DLD1 (cell line): Measurements from ENCODE around the gene RPS6KA1.

Experiments used
- in situ Hi-C: cut with HindIII; loops from 2 replicates; pipeline ENCODE4 v1.10.0; 2017; ENCODE audit warnings: low sequenced_read_pairs

The RPS6KA1 gene

GRCh38 chr1:26550946-26551345, 21.4 kb downstream of the RPS6KA1 start:
- in situ Hi-C loops: no loop called here

GRCh38 chr1:26552720-26553119, 23.2 kb downstream of the RPS6KA1 start:
- in situ Hi-C loops: no loop called here

GRCh38 chr1:26553942-26554682, 24.6 kb downstream of the RPS6KA1 start:
- in situ Hi-C loops: no loop called here

GRCh38 chr1:26554781-26555180, 25.2 kb downstream of the RPS6KA1 start:
- in situ Hi-C loops: no loop called here

- in situ Hi-C loops: no loop called here
These were observed 26.0 kb downstream of the RPS6KA1 start for GRCh38 chr1:26555550-26555981.

GRCh38 chr1:26556111-26556510, 26.6 kb downstream of the RPS6KA1 start:
- in situ Hi-C loops: no loop called here

- in situ Hi-C loops: no loop called here
These were observed 27.4 kb downstream of the RPS6KA1 start for GRCh38 chr1:26557008-26557407.

- in situ Hi-C loops: no loop called here
These were observed 29.1 kb downstream of the RPS6KA1 start for GRCh38 chr1:26558685-26559048.

- in situ Hi-C loops: no loop called here
These were observed 30.8 kb downstream of the RPS6KA1 start for GRCh38 chr1:26560403-26560780.

GRCh38 chr1:26570287-26570686, 40.7 kb downstream of the RPS6KA1 start:
- in situ Hi-C loops: no loop called here

- in situ Hi-C loops: no loop called here
These were observed 41.8 kb downstream of the RPS6KA1 start for GRCh38 chr1:26571381-26571780.

GRCh38 chr1:26574018-26574417, 44.5 kb downstream of the RPS6KA1 start:
- in situ Hi-C loops: no loop called here

- in situ Hi-C loops: no loop called here
These were observed 45.2 kb downstream of the RPS6KA1 start for GRCh38 chr1:26574719-26575251.

GRCh38 chr1:26575348-26575747, 45.8 kb downstream of the RPS6KA1 start:
- in situ Hi-C loops: no loop called here

- in situ Hi-C loops: no loop called here
These were observed 48.6 kb downstream of the RPS6KA1 start for GRCh38 chr1:26578167-26578566.

GRCh38 chr1:26579681-26580111, 50.1 kb downstream of the RPS6KA1 start:
- in situ Hi-C loops: no loop called here

GRCh38 chr1:26580116-26580515, 50.6 kb downstream of the RPS6KA1 start:
- in situ Hi-C loops: no loop called here

- in situ Hi-C loops: no loop called here
These were observed 51.7 kb downstream of the RPS6KA1 start for GRCh38 chr1:26581287-26581651.

GRCh38 chr1:26582053-26582835, 52.7 kb downstream of the RPS6KA1 start:
- in situ Hi-C loops: no loop called here

GRCh38 chr1:26582836-26583460, 53.4 kb downstream of the RPS6KA1 start:
- in situ Hi-C loops: no loop called here

GRCh38 chr1:26583646-26584485, 54.3 kb downstream of the RPS6KA1 start:
- in situ Hi-C loops: no loop called here
